Measurements from ENCODE around the gene NPLOC4.

NPLOC4 gene

DNA sequence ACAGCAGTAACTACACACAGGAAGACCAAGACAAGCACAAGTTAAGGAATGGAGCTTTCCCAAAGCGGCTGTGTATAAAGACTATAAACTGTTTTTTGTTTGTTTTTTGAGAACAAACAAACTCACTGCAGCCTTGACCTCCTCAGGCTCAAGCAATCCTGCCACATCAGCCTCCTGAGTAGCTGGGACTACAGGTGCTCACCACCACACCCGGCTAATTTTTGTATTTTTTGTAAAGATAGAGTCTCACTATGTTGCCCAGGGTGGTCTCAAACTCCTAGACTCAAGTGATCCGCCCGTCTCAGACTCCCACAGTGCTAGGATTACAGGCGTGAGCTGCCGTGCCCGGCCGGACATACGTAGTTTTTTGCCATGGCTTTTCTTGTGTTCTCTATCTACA is 23.5 kb upstream of the NPLOC4 start:
- no peak for DNase-seq

DNA sequence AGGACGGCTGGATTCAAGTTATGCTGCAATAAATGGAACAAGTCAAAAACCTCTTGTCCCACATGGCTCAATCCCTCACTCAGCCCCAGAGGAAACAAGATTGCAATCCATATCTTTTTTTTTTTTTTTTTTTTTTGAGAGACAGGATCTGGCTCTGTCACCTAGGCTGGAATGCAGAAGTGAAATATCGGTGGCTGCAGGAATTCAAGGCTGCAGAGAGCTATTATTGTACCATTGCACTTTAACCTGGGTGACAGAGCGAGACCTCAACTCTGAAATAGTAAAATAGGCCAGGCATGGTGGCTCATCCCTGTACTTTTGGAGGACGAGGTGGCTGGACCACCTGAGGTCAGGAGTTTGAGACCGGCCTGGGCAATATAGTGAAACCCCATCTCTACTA is 22.1 kb upstream of the NPLOC4 start:
- no peak for DNase-seq

- DNase-seq, result no peak
Measured at GRCh38 chr17:81656835-81657234, 19.9 kb upstream of the NPLOC4 start.

DNA sequence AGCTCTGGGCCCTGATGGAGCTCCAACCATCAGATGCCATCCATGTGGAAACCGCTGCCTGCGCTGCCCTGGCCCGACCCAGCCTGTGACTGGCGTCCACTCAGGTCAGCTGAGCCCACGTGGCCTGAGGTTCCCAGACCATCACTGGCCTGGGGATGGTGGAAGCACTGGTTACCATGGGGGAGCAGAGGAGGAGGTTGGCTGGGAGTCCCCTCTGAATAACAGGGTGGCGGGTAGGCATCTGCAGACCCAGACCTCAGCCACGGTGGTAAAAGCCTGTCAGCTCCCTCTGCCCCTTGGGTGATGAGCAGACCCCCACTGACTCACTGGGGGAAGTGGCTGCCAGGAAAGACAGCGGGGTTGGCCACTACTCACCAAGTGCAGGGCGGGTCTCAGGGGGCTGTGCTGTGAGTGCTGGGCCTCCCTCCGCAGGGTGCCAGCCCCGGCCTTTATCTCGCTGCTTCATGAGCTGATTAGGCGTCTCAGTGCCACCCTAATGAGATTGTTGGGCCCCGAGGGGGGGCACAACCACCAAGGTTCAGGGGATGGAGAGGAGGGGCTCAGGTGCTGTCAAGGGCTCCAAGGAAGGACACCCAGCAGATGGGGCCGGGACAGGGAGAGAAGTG is 19.3 kb upstream of the NPLOC4 start, which contains the start of gene PDE6G:
Gene PDE6G (minus strand): TSS at position 425 of the 626 bp plus-strand sequence. CDS start 3,237 bp downstream, outside the sequence.
- no peak for DNase-seq

DNA sequence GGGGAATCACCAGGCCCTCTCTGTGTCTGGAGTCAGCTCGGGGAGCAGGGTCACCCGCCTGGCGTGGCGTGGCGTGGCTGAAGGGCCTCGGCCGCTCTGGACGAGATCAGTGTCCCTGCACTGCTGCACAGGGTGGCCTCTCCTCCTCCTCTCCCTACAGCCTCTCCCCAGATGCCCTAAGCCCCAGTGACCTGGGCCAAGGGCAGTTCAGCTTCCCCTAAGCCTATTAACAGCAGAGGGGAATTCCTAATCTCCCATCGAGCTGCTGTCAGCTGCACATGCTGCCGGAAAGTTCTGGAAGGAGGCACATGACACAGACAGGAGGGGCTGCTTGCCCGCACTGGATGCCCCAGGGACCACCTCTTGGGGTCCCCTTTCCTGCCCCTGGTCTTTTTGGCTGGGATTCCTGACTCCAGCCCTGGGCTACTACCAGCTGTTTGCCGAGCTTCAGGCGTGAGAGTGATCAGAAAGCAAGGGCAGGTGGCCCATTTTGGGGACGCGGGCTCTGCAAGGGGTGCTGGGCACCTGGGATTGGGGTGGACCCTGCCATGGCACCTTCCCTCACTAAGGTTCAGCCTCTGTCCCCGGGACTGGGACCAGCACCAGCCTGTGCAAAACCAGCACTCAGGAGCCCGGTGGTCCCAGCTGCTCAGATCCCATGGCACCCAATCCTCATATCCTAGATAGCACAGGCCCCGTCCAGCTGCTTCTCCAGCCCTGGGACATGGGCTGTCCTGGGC is 18.6 kb upstream of the NPLOC4 start:
- DNase-seq, result no peak

GRCh38 chr17:81652906-81653771 is 16.2 kb upstream of the NPLOC4 start:
- DNase-seq, result no peak

GRCh38 chr17:81651692-81652091 is 14.8 kb upstream of the NPLOC4 start:
- no peak for DNase-seq

- DNase-seq, result no peak
Measured at GRCh38 chr17:81650951-81651350, 14.0 kb upstream of the NPLOC4 start.

DNA sequence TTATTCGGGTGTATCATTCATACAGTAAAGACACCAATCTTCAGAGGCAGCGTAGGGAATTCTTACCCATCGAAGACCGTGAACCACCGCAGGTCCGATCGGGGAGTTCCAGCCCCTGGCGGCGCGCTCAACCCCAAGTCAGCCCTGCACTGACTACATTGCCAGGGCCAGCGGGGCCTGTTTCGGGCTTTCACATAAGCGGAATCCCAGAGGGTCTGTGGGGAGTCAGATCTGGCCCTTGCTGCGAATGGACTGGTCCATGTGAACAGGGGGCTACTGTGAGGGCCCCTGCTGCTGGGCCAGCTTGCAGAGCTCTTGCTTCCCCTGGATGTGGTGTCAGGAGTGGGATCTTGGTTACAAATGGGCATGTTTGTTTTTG is 11.8 kb upstream of the NPLOC4 start:
- DNase-seq, result no peak

DNA sequence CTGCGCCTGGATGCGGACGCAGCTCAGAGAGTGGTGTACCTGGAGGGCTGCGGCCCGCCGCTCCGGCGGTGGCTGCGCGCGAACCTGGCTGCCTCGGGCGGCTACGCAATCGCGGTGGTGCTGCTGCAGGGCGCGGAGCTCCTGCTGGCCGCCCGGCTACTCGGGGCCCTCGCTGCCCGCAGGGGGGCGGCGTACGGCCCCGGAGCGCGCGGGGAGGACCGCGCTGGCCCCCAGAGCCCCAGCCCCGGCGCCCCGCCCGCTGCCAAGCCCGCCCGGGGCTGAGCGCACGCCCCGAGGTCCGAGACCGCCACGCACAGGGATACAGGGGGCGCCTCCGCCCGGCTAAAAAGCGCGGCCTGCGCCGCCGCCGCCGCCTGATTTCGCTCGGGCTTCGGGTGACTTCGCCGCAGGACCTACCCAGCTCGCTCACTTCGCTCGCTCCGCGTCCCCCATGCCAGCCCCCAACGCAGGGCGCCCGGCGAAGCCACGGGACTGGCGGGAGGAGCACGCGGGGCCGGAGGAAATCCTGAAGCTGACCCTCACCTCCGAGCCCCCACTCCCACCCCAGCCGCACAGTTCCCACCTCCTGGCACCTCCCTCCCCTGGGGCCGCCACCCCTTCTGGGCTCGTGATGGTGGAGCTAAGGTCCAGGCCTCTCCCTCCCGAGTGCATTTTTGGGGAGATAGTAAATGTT is 11.2 kb upstream of the NPLOC4 start:
- no peak for DNase-seq

DNA sequence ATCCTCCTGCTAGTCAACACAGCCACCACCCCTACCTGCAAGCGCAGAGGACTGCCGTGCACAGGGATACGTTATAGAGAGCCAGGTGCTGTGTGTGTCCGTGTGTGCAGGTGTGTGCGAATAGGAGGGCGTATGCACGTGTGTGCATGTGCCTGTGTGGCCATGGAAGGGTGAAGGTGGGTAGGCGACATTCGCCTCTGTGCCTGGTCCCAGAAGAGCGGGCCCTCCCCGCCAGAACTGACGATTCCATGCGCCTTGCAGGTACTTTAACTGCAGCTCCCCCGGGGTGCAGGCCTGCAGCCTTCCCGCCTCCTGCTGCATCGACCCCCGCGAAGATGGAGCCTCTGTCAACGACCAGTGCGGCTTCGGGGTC is 10.7 kb upstream of the NPLOC4 start:
- no peak for DNase-seq

DNA sequence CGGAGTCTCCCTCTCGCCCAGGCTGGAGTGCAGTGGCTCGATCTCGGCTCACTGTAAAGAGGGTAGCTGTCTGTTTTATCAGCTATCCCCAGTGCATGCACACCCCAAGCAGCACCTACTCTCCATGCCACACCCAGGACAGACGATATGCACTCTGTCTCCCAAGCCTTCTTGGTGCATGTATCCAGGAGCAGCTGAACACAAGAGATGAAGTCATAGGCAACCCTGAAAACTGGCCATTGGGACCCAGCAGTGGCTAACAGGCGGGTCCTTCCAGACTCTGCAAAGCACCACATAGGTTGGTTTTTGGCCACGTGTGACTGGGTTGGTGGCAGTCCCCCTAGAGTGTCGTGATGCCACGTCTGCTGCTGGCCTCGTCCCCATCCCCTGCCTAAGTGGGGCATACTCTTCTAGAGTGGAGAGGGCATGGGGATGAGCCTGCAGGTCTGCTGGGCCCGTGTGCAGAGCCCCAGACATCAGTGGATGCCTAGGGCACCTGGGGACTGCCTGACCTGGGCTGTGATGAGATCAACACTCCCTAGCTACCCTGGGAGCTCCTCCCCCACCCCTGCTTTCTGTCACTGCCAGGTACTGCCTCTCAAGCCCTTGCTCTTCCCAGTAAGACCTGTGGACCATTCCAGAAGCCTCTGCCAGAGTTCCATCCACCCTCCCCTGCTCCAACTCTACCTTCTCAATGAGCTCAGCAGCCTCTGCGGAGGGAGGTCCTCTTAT is 10.1 kb upstream of the NPLOC4 start:
- DNase-seq, result no peak

DNA sequence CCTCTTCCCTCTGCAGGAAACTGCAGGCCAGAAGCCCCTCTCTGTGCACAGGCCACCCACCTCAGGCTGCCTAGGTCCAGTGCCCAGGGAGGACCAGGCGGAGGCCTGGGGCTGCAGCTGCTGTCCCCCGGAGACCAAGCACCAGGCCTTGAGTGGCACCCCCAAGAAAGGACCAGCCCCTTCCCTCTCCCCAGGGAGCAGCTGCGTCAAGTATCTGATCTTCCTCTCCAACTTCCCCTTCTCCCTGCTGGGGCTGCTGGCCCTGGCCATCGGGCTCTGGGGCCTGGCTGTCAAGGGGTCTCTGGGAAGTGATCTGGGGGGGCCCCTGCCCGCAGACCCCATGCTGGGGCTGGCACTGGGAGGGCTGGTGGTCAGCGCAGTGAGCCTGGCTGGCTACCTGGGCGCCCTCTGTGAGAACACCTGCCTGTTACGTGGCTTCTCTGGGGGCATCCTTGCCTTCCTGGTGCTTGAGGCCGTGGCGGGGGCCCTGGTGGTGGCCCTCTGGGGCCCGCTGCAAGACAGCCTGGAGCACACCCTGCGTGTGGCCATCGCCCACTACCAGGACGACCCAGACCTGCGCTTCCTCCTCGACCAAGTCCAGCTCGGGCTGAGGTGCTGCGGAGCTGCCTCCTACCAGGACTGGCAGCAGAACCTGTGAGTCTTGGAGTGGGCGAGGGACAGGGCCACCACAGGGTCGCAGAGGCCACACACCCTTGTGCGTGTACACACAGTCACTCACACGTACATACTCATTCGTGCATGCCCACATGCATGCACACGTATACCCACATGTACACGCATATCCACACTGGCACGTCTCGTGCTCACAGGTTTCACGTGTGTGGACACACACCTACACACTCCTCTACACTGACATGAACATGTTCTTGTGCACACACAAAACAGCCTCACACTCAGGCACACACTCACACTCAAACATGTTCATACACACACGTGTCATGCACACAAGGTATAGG is 8.4 kb upstream of the NPLOC4 start:
- DNase-seq, result no peak

DNA sequence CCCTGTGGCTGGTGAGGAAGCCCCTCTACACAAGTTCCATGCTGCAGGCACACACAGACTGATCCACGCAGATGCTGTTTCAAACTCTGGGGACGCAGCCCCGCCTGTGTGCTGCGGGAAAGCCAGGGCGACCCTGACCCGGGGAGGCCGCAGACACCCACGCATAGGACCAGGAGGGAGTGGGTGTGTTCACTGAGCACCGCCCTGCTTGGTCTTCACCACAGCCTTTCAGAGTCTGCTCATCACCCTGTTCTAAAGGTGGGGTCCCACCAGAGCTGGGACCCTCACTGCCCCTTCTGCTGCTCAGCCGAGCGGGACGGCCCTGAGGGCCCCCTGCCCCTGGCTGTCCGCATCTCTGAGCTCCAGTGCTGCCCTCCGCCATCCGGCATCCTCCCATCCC is 7.6 kb upstream of the NPLOC4 start:
- DNase-seq, result no peak

DNA sequence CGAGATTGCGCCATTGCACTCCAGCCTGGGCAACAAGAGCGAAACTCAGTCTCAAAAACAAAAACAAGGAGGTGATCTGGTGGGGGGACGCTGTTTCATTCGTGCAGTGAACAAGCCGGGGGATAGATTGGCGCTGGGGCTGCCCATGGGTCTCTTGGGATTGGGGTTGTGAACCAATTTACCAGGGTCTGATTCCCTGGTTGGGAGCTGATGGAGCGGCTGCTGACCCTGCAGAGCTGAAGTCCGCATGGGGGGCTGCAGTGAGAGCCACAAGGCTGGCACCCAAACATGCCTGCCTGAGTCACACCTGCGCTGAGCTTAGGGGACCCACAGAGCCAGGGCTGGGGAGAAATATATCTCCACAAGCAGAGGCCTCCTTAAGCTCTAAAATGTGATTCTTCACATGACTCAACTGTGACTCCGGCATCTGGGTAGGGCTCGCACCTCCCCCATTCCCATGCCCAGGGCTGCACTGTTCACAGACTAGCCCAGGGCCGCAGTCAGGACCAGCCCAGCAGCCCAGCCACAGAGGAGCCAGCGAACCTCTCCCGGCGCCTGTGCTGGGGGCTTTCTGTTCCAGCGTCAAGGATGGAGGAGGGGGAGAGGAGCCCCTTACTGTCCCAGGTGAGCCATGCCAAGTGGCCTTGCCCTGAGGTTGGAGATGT is 5.0 kb upstream of the NPLOC4 start:
- DNase-seq, result no peak

DNA sequence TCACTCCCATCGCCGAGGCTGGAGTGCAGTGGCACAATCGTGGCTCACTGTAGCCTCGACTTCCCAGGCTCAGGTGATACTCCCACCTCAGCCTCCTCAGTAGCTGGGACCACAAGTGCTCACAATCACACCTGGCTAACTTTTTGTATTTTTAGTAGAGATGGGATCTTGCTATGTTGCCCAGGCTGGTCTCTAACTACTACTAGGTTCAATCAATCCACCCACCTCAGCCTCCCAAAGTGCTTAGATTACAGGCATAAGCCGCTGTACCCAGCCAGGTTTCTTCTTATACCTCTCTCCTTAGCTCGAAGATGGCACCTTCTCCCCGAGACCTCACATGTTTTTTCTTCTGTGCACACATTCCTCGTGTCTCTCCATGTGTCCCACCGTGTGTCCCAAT is 3.1 kb upstream of the NPLOC4 start:
- DNase-seq, result no peak

GRCh38 chr17:81638683-81639082 is 1.8 kb upstream of the NPLOC4 start:
- no peak for DNase-seq

DNA sequence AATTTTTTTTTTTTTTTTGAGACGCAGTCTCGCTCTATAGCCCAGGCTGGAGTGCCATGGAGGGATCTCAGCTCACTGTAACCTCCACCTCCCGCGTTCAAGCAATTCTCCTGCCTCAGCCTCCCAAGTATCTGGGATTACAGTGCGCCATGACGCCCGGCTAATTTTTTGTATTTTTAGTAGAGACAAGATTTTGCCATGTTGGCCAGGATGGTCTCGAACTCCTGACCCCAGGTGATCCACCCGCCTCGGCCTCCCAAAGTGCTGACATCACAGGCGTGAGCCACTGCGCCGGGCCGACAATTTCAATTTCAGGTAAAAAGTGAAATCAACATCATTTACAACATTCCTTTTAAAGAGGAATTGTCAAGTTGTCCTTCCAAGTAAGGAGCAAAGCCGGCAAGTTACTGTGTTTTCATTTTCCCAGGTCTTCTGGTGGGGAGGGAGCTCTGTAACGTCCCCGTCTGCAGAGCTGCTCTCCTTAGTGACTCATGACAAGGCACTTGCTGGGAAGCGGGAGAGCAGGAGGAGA is 873 bp downstream of the NPLOC4 start:
- DNase-seq, result no peak

- no peak for DNase-seq
Measured at GRCh38 chr17:81635431-81635830, 1.5 kb downstream of the NPLOC4 start.

DNA sequence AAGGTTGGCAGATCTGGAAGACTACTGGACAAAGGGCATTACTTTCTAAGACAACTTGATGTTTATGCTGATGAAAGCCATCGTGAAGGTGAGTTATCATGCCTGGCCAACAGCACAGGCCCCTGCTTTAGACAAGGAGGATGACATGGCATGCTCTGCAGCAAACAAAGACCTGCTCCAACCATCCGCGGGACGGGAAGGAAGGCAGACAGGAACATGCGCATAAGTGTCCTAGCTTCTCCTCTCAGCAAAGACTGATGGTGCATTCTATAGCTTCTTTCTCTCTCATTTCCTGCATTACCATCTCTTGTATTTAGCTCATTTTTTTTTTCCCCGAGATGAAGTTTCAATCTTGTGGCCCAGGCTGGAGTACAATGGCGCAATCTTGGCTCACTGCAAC is 5.4 kb downstream of the NPLOC4 start:
- no peak for DNase-seq

All from NK-92 treated with Interleukin-12 subunit alpha and Interleukin-12 subunit beta, amount 100 ng/mL, for 24 hours (cell line).